HG03025 (cell line): ENCODE results near the gene KLHL10.

Source experiments
- ATAC-seq: cut with Tn5 transposase; IDR thresholded peaks from one replicate; pipeline ENCODE4 v1.9.1; 2021; ENCODE audit warnings: mild to moderate bottlenecking, moderate library complexity; ENCODE audit not compliant: unreplicated experiment, low FRiP score

The KLHL10 gene

DNA sequence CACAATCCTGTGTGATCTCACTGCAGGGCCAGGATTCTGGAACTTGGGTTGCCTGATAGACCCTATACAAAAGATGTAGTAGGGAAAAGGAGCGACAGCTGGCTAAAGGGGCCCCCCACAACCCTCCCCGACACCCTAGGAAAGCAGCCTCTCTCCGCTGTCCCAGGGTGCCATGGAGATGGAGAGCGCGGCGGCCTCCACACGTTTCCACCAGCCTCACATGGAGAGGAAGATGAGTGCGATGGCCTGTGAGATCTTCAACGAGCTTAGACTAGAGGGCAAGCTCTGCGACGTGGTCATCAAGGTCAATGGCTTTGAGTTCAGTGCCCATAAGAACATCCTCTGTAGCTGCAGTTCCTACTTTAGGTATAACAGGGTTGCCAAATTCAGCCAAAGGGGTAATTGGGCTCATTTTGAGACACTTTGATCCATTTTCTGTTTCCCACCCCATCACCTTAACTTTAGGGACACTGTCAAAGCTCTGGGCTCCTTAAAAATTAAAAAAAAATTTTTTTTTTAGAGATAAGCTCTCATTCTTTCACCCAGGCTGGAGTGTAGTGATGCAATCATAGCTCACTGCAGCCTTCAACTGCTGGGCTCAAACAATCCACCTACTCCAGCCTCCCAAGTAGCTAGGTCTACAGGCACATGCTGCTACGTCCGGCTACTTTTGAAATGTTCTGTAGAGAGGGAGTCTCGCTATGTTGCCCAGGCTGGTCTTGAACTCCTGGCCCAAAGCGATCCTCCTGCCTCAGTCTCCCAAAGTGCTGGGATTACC is at the start of gene KLHL10:
Gene KLHL10, plus strand, starts transcription at position 65 of the 778 bp plus-strand sequence. Its CDS starts 108 bp downstream, at position 173.
- no peak for ATAC-seq

DNA sequence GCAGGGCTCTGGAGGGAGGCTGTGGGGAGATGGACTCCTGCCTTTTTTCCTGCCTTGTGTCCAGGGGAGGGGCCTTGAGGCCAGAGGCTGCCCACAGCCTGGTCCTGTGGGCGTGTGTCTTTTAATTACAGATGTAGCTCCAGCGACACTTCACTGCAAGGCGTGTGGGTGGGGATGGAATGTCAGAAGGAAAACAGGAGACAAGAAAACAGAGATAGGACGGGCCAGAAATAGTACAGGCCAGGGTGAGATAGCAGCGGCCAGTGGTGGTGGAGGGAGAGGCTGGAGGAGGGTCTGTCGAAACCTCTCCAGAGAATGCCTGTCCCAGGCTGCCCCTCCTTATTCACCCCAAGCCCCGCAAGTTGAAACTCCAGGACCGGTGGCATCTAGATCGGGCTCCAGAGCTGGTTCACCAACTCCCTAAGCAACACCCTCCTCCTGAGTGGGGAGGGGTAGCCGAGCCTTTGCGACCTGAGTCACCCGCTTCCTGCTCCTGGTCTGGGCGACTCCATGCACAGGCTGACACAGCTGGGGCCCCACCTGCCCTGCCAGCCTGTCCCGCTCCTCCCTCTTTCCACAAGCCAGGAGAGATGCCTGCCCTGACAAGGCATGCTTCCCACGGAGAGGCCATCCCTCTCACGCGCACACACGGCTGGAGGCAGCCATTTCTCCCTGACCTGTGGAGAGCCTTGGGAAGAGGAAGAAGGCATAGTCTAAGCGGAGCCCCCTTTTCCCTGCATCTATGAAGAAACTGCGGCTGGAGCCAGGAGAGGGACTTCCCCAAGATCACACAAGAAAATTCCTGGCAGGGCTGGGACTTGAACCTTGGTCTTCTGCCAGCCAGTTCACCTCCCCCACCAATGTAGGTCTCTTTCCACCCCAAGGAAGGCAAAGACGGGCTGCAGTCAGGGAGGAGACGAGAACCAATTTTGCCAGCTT is 44.5 kb upstream of the KLHL10 start:
- no peak for ATAC-seq

DNA sequence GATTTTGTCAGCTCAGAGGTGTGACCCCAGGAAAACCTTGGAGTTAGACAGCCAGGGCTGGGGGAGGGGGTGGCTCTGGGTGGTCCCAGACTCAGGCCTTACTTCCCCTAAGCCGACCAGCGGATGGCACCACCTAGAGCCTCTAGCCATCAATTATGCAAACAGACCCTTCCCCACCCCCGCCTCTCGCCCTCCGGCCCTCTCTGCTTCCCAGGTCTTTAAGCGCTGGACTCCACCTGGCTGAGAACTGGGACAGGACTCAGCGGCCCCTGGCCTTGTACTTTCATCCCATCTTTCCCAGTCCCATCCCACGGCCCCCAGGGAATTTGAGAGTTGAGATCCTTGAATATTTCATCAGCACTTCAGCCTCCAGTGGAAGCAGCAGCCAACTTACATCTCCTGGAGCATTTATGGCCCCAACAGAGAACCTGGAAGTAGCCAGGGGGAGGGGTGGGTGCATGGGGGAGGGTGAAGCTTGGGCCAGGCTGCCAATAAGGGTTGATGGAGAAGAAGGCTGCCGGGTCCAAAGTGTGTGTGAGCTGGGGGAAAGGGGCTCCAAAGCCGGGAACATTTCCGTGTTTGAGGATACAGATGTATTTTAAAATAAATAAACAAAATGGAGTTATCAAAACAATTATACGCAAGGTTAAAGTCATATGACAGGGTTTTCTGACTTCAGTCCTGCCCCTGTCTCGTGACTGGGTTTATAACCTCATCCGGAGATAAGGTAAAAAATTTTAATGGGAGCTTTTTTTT is 43.7 kb upstream of the KLHL10 start:
- ATAC-seq = no peak

DNA sequence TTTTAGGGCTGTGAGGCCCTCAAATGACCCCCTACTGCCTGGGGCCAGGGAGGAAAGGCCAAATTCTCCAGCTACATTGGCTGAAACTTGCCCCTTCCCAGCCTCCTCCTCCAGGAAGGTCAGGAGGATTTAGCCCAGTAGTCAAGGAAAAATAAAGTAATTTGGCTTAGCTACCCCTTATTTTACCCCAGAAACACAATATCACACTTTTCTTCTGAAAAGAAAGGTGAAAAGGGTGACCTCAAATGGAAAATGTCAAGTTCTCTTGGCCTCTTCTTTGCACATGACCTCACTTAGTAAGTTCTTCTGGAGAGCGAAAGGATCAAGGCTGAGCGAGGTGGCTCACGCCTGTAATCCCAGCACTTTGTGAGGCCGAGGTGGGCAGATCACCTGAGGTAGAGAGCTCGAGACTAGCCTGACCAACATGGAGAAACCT is 43.1 kb upstream of the KLHL10 start:
- ATAC-seq = no peak

DNA sequence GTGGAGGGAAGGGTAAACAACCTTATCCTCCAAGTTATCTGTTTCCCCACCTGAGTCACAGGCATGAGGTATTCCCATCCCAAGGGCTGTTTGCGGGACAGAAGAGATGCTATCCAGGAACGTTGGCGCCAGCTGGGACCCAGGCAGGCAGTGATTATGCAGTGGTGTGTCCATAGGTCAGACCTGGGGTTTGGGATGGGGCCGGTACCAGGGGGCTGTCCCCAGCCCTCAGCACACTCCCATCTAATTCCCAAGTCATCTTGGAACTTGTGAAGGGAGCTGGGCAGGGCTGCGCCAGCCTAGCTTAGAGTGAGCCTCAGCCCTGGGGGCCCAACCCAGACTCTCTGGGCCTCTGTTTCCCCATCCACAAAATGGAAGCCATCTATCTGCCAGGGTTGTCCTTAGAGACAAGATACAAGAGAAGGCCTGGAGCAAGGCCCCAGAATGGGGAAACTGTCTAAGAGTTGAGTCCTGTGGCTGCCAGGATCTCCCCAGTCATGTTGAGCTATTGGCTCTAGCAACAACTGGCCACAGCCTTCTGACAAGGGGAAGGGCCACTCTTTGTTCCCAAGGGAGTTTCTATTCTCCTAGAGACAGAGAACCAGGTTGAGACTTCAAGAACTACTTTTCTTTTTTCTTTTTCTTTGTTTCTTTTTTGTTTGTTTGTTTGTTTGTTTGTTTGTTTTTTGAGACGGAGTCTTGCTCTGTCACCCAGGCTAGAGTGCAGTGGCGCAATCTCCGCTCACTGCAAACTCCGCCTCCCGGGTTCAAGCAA is 41.3 kb upstream of the KLHL10 start:
- no peak for ATAC-seq

DNA sequence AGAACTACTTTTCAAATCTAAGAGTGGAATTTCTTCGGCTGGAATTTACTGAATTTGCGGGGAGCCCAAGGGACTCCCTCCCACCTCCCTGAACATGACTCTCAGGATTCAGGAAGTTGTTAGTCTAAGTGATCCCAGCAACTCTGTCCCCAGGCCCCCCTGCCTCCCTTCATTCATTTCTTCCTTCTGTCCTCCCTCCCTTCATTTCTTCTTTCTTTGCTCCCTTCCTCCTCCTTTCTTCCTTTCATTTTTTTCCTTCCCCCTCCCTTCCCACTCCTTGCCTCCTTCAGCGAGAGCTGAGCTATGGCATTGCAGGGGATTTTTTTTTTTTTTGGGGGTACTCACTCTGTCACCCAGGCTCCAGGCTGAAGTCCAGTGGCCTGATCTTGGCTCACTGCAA is 40.2 kb upstream of the KLHL10 start:
- no peak for ATAC-seq

DNA sequence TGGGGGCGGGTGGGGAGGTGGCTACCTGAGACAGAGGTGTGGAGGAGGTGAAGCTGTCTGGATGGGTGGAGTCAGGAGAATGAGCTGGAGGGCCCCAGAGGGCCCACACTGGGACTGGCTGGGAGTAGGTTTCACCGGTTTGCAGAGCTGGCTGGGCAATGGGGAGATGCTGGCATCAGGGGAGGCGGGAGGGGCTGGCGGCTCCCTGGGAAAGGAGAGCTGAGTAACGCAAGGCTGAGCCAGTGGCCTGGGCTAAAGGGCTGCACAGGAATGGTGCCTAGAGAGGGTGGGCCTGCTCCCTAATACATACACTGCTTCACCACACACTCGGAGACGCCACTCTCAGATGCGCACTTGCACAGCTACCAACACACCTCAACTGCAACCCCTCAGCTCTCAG is 38.3 kb upstream of the KLHL10 start:
- no peak for ATAC-seq

DNA sequence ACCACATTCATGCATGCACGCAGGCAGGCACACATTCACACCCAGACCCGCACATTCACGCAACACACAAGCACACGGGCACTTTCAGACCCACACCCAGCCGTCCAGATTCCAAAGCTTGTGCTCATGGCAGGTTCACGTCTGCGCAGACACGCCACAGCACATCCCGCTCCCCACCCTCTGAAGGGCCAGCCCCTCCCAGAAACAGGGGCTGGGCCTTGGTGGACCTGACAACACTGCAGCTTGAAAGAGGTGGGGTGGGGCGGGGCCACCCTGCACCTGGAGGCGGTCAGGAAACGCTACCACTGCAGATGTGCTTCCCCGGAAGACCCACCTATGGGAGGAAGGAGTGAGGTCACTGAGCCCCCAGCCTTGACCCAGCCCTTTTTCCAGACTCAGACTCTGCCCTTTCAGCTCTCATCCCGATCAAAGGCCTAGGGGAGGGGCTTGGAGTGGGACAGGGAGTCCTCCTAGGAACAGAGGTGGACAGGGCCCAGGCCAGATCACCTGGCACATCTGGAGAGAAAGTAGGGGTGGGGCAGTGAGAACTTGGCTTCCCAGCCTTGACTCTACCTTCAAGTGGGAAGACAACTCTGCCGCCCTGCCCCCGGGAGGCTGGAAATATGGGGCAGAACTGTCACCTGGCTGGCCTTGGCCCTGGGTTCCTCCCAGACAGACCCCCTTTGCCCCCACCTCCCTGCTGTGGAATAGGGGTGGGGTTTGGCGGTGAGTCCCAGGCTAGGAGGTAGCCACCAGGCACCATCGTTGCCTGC is 36.8 kb upstream of the KLHL10 start:
- ATAC-seq = no peak

DNA sequence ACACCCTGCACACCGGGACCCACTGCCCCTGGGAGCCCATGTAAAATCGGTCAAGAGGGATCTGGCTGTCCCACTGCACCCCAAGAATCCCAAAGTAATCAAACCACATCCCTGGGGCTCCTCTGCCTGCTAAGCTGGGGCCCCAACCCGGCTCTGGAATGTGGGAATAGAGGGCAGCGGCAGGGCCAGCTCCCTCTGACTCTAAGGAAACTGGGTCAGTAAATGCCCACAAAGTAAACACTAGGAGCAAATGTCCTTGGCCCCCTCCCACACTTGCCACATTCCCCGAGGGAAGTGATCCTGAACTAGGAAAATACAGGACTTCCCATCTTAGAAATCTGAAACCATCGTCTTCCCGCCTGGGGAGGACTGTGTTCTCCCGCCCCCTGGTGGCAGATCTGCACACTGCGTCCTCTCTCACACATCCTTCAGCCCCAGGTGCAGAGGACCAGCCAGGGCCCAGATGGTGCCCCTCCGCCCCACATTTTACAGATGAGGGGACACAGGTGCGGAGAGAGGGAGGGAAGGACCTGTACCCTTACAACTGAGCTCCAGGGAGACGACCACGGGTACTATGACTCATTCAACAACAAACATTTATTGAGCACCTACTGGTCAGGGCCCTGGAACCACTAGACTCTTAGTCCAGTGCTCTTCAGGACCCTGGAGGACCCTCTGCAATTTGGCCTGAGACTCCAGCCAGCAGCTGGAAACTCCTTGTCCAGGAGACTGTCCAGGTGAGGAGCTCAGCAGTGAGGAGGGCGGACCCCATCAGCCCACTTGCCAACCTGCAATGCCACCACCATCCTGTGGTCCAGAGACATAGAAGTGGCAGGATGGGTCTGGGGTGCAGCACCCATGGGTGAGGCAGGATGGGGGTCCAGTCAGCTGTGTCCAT is 36.0 kb upstream of the KLHL10 start:
- ATAC-seq = no peak

DNA sequence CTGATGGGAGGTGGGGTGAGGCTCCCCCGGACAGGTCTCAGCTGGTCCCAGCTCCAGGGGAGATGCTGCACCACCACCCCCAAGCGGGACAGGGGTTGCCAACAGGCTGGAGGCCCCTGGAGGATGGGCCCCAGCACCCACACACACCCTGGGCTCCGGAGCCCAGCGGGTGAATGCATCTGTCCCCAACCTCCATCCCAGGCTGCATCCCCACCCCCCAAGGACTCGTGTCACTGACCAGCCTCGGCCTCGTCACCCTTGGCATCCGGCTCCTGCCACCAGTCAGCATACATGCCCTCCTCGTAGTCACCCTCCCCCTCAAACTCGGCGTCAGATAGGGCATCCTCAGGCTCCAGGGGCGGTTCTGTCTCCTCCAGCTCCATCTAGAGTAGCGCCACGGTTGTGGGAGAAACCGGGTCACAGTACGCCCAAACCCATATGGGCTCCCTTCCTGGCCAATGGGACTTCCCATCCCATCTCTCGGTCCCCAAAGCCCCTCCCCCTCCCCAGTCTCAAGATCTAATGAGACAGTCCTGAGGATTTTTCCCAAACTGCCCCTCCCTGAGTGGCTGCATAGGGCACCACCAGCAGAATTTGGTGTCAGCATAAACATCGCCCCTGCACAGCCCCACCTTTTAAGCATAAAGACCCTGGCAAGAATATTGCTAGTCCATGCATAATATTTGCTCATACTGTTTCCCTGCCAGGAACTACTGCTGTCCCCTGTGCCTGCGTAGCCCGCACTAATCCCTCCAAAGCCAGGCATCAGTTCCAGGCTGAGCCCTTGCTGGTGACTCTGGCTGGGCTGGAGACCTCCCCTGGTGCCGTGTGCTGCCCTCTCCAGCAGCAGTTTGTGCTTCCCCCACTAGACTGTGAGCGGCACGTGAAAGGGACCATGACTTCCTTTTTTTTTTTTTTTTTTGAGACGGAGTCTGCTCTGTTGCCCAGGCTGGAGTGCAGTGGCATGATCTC is 34.3 kb upstream of the KLHL10 start:
- no peak for ATAC-seq

DNA sequence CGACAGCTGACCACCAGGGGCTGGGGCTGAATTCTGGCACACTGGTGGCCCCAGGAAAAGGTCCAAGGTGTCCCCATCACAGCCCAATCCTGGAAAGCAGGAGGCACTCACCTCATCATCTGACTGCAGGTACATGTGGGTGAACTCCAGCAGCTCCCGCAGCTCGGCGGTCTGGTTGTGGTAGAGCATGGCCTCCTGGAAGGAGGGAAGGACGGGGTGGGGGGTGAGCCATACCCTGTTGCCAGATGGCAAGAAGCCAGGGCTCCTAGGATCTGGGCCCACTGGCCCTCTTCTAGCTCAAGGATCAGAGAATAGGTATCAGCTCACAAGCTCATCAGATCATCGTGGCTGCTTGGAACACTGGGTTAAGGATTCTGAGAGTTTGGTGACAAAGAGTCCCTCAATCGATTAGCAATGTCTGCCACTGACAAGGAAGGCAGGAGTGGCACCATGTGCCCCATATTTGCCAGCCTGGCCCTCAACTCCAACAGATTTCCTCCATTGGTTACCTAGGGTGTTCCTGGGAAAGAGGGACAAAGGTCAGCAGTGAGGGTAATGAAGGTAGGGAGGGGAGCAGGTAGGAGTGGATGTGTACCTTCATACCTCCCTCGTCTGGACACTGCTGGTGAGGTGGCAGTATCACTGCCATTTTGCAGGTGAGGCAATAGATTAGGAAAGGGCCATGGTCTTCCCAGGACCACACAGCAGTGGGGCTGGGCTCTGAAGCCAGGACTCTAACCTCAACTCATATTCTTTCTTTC is 30.8 kb upstream of the KLHL10 start:
- no peak for ATAC-seq

DNA sequence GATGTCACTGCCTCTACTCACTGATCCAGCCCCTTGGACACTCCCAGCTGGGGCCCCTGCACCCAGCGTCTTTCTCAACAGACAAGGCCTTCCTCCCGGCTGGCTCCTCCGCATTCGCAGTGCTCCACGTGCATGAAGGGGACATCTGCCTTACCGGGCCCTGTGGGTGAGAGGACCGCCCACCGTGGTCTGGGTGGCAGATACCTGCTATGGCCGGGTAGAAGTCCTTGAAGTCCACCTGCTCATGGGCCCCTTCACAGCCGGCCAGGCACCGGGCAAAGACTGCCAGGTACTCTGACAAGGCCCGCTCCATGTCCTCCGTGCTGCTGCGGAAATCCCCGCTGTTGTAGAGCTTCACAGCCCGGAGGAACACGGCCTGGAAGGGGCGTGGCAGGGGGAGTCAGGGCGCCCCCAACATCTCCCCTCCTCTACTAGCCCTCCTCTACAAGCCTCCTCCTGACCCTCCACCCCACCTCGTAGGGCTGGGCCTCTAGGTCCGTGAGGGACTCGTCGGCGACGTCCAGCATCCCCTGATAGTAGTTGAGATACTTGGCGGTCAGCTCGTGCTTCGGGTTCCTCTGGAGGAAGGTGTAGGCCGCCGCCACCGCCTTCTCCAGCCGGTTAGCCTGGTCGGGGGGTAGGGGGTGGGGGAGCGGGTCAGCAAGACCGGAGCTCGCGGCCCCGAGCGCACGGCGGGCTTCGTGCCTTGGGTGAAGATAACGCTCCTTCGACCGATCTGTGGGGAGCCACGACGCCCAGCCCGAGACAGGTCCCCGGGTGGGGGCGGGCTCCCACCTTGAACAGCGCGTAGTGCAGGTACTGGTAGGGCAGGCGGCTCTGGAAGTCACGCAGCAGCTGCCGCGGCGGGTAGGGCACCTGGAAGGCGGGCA is 26.7 kb upstream of the KLHL10 start:
- ATAC-seq = no peak

DNA sequence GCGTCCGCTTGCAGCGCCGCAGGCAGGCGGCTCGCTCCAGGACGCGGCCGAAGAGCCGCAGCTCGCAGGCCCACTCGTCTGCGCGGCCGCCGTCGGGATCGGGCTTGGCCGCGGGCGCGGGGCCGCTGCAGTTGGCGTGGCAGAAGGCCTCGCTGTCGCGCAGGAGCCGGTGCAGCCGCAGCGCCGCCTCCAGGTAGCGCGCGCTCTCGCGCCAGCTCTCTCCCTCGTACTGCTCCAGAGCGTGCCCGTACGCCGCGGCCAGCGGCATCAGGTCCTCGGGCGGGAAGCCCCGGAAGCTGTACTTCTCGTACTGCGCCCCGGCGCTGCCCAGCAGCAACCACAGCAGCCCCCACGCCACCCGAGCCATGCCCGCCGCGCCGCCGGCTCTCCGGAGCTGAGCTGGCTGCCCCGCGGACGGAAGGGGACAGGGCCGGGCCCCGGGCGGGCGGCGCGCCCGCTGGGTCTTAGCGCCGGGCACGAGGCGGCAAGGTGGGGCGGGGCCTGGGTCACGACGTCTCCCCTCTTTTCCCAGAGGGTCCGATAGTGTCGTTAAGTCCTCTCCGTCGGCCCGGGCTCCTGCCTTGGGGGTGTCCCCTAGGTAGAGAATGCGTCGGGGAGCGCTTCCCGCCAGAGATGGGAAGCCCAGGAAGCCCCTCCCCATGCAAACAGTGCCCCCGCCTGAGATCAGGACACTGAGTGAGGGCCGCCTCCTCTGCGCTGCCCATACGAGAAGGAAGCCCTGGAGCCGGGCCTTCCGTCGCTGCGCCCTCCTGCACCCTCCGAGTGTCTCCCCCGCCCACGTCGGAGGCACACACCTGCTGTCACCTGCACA is 25.9 kb upstream of the KLHL10 start, which contains the start of gene P3H4:
Gene P3H4, minus strand, starts transcription at position 401 of the 832 bp plus-strand sequence. Its CDS starts 34 bp downstream, at position 367.
- ATAC-seq = no peak

DNA sequence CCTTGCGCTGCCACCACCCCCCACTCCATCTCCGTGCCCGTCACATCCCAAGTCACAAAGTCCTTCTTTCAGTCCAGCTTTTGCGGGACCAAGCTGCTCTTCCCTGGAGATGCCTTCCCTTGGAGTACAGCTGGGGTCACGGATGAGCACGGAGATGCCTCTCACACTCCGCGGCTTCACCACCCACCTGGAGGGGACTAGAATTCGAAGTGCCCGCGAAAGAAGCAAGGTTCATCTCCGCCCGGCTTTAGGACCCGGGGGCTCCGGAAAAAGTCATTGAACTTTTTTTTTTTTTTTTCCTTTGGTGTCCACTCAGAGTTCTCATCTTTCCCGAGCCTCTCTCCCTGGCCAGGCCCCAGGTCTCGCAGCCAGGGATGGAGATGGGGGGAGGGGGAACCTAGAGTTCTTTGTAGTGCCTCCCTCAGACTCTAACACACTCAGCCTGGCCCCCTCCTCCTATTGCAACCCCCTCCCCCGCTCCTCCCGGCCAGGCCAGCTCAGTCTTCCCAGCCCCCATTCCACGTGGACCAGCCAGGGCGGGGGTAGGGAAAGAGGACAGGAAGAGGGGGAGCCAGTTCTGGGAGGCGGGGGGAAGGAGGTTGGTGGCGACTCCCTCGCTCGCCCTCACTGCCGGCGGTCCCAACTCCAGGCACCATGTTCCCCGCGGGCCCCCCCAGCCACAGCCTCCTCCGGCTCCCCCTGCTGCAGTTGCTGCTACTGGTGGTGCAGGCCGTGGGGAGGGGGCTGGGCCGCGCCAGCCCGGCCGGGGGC is 25.1 kb upstream of the KLHL10 start, which contains the start of gene FKBP10:
Gene FKBP10, plus strand, starts transcription at position 624 of the 771 bp plus-strand sequence. Its CDS starts 31 bp downstream, at position 655.
- ATAC-seq = no peak
